Activated B cell treated with CpG ODN at 0.5 μM for 24 hours (primary cell): Measurements from ENCODE around the gene STAP2. TPM values are rescaled to one million over a fixed set of nuclear protein-coding genes. Genes with fewer than 3 reads are reported as not detected.
A peak's percentile ranks its signal among the peaks of the same experiment; 100 is the strongest.

ENCODE experiments used
- ATAC-seq: fragments of 200-7000 bp; cut with Tn5 transposase; one replicate; pipeline ENCODE4 v1.10.0; 2021; ENCODE audit warnings: low read depth, mild to moderate bottlenecking, moderate library complexity
- CTCF ChIA-PET: fragments of 350-600 bp; sonication (Branson Sonifier 250); formaldehyde crosslinking; loops from one replicate; lab custom pipeline; 2021; ENCODE audit warnings: antibody characterized with exemption; lab: Charles Lee
- POLR2A ChIA-PET: fragments of 350-600 bp; sonication (Branson Sonifier 250); formaldehyde crosslinking; loops from one replicate; lab custom pipeline; 2021; ENCODE audit warnings: antibody characterized with exemption; lab: Charles Lee
- DNase-seq: peaks from one replicate; pipeline ENCODE4 v3.0.0; 2022
- H3K27ac Mint-ChIP-seq: one replicate; pipeline ENCODE4 v1.8.0; 2020; ENCODE audit warnings: mixed read lengths
- H3K27me3 Mint-ChIP-seq: one replicate; pipeline ENCODE4 v1.8.0; 2021; ENCODE audit warnings: mixed read lengths
- H3K36me3 Mint-ChIP-seq: one replicate; pipeline ENCODE4 v1.8.0; 2021; ENCODE audit warnings: low read depth, mixed read lengths
- H3K4me1 Mint-ChIP-seq: one replicate; pipeline ENCODE4 v1.8.0; 2021; ENCODE audit warnings: mixed read lengths
- H3K4me3 Mint-ChIP-seq: one replicate; pipeline ENCODE4 v1.8.0; 2020; ENCODE audit warnings: mild to moderate bottlenecking, mixed read lengths
- H3K9me3 Mint-ChIP-seq: one replicate; pipeline ENCODE4 v1.8.0; 2020; ENCODE audit warnings: mixed read lengths
- CTCF ChIP-seq: fragments of 200-600 bp; IDR thresholded peaks from one replicate; pipeline ENCODE4 v1.8.0; 2022; ENCODE audit warnings: antibody characterized with exemption, mild to moderate bottlenecking
- intact Hi-C: fragments of 100-400 bp; cut with micrococcal nuclease; formaldehyde crosslinking; loops from one replicate; pipeline ENCODE4 v1.15.1; 2024
- total RNA-seq: library from RNA; stranded (reverse); gene quantifications from 2 replicates; pipeline ENCODE4 v1.2.3, GENCODE V29; 2022

Gene STAP2
- total RNA-seq, 1 donor from 2014 or later, result 1.1 TPM

- Mint-ChIP-seq H3K27me3 (no peaks in the 10 kb centered on the region), H3K4me3 (no peak overlapping the region), H3K9me3 (no peaks in the 10 kb centered on the region), H3K27ac (no peak overlapping the region), H3K36me3 (peaks cover 29% of the 10 kb centered on the region), H3K4me1 (peaks cover 2% of the 10 kb centered on the region)
- no peak for TF ChIP-seq CTCF
- ChIA-PET POLR2A (interaction anchor here (0.7 kb wide), 1 partner anchor 84 kb away, joined by 5 read pairs; no protein-coding TSS in a partner anchor), CTCF (no interaction called here)
- intact Hi-C loops, result no loop called here
- DNase-seq (no peak), ATAC-seq (no peak)
Measured at GRCh38 chr19:4357095-4357797, 18.6 kb upstream of the STAP2 start.

- ATAC-seq (no peak), DNase-seq (no peak)
- H3K4me3 Mint-ChIP-seq, result no peak overlapping the region
- intact Hi-C loops, result no loop called here
- H3K9me3 Mint-ChIP-seq, result no peaks in the 10 kb centered on the region
- POLR2A ChIA-PET, result interaction anchor here (0.7 kb wide), 2 partner anchors 25 to 161 kb away, joined by 4 to 6 read pairs; no protein-coding TSS in a partner anchor
- no peak overlapping the region for H3K27ac Mint-ChIP-seq
- H3K36me3 Mint-ChIP-seq, result peaks cover 16% of the 10 kb centered on the region
- no peaks in the 10 kb centered on the region for H3K27me3 Mint-ChIP-seq
- H3K4me1 Mint-ChIP-seq, result peaks cover 2% of the 10 kb centered on the region
- CTCF ChIA-PET, result interaction anchor here (1.1 kb wide), 1 partner anchor 88 kb away, joined by 4 read pairs; no protein-coding TSS in a partner anchor
- no peak for TF ChIP-seq CTCF
Measured at GRCh38 chr19:4354897-4355296, 16.3 kb upstream of the STAP2 start.

- no peak for TF ChIP-seq CTCF
- H3K4me3 Mint-ChIP-seq, result no peak overlapping the region
- no peaks in the 10 kb centered on the region for H3K27me3 Mint-ChIP-seq
- DNase-seq, result no peak
- ChIA-PET POLR2A (no interaction called here), CTCF (interaction anchor here (1.1 kb wide), 2 partner anchors 39 to 87 kb away, joined by 3 to 4 read pairs; no protein-coding TSS in a partner anchor)
- ATAC-seq, result no peak
- H3K36me3 Mint-ChIP-seq, result peaks cover 16% of the 10 kb centered on the region
- no peak overlapping the region for H3K27ac Mint-ChIP-seq
- H3K4me1 Mint-ChIP-seq, result peaks cover 2% of the 10 kb centered on the region
- no peaks in the 10 kb centered on the region for H3K9me3 Mint-ChIP-seq
- intact Hi-C loops, result no loop called here
Measured at GRCh38 chr19:4354282-4354681, 15.7 kb upstream of the STAP2 start.

GRCh38 chr19:4352701-4353121 lies 14.1 kb upstream of the STAP2 start:
- TF ChIP-seq CTCF, result peak; percentile 34
- POLR2A ChIA-PET, result interaction anchor here (0.7 to 2.0 kb wide), 8 partner anchors 9 to 99 kb away, joined by 3 to 22 read pairs (median 4); partner anchors contain the start of genes MPND and SH3GL1

GRCh38 chr19:4350726-4351125 lies 12.1 kb upstream of the STAP2 start:
- ATAC-seq (no peak), DNase-seq (no peak)
- no peak overlapping the region for H3K27ac Mint-ChIP-seq
- no peaks in the 10 kb centered on the region for H3K27me3 Mint-ChIP-seq
- no peaks in the 10 kb centered on the region for H3K9me3 Mint-ChIP-seq
- peaks cover 2% of the 10 kb centered on the region for H3K4me1 Mint-ChIP-seq
- ChIA-PET POLR2A (no interaction called here), CTCF (no interaction called here)
- H3K36me3 Mint-ChIP-seq, result peaks cover 23% of the 10 kb centered on the region
- H3K4me3 Mint-ChIP-seq, result no peak overlapping the region
- TF ChIP-seq CTCF, result no peak
- intact Hi-C loops, result no loop called here

More at GRCh38 chr19:4352701-4353121, 14.1 kb upstream of the STAP2 start:
- no peak overlapping the region for H3K4me3 Mint-ChIP-seq
- peaks cover 16% of the 10 kb centered on the region for H3K36me3 Mint-ChIP-seq
- H3K9me3 Mint-ChIP-seq, result no peaks in the 10 kb centered on the region
- H3K27ac Mint-ChIP-seq, result no peak overlapping the region
- CTCF ChIA-PET, result interaction anchor here (0.8 to 2.3 kb wide), 11 partner anchors 9 to 347 kb away, joined by 4 to 22 read pairs (median 6); partner anchors contain the start of genes CHAF1A, MPND, SH3GL1 and STAP2
- DNase-seq (no peak), ATAC-seq (peak; percentile 92)
- H3K4me1 Mint-ChIP-seq, result peaks cover 2% of the 10 kb centered on the region
- intact Hi-C loops, result loop anchor here (1.0 kb wide), 3 partner anchors 85 to 173 kb away; no protein-coding TSS in a partner anchor
- H3K27me3 Mint-ChIP-seq, result no peaks in the 10 kb centered on the region
